T follicular helper cell (primary cell): ENCODE results near the gene OPN1MW2.
"Not testable (repeated sequence)": the region's sequence is repeated elsewhere in the genome, so short reads cannot be mapped to it uniquely, and the experiment has no call there.

Source experiments
- DNase-seq: peaks from one replicate; pipeline ENCODE4 v3.0.0-alpha.2; 2020; ENCODE audit warnings: low read depth

OPN1MW2 gene

DNA sequence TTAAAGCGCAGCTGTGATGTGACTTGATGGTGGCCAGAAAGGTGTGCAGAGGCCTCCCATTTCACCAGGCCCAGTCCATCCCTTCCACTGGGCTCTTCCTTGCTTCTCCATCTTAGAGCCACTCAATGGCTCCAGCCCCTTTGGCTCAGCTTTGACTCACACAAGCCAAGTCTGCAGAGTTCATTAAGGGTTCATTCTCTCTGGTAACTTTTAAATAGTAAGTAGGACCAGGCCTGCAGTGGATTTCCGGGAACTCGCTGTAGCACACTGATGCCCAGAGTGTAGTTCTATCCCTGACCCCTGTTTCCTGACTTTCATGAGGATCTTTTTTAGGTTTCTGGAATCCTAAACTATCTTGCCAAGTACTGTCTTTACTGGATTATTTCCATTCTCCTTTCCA, 49.7 kb downstream of the OPN1MW2 start:
- DNase-seq = not testable (repeated sequence)
